ENCODE data around the gene HSPBAP1. TPM values are rescaled to one million over a fixed set of nuclear protein-coding genes. Genes with fewer than 3 reads are reported as not detected.

Gene HSPBAP1
- total RNA-seq, 4 donors from 2014 or later: 1.2 to 22.8 (median 10.3) TPM

- in situ Hi-C loops (cut with MboI; ENCODE audit: low pct_ligation_motif_present in 1 of 4, low pct_unique_long_range_greater_than_20kb in 1 of 4, low sequenced_read_pairs in 3 of 4) (no loop called here), intact Hi-C loops (cut with DNase I; ENCODE audit: low total_unique reads) (no loop called here)
- Histone ChIP-seq H3K27ac (no peak overlapping the region), H3K27me3 (no peaks in the 10 kb centered on the region), H3K4me3 (no peak overlapping the region), H3K4me1 (no peaks in the 10 kb centered on the region), H3K9me3 (no peaks in the 10 kb centered on the region), H3K36me3 (no peaks in the 10 kb centered on the region)
- no peak for TF ChIP-seq POLR2A (IDR thresholded peaks at IDR 0.05)
- no peak for TF ChIP-seq POLR2AphosphoS5 (IDR thresholded peaks at IDR 0.05)
- TF ChIP-seq EP300 (IDR thresholded peaks at IDR 0.05; ENCODE audit: low read depth): no peak
- TF ChIP-seq CTCF (IDR thresholded peaks at IDR 0.05): no peak
- no peak for DNase-seq
- 79 to 81% methylated on average over 2 to 3 of the region's 3 CpGs for WGBS, 2 donors (ENCODE audit: low coverage in 1 of 2)
These were observed 66.3 kb downstream of the HSPBAP1 start for GRCh38 chr3:122727294-122727693.

GRCh38 chr3:122725106-122725505 lies 68.5 kb downstream of the HSPBAP1 start:
- Histone ChIP-seq H3K27ac (no peak overlapping the region), H3K36me3 (no peaks in the 10 kb centered on the region), H3K4me3 (no peak overlapping the region), H3K27me3 (no peaks in the 10 kb centered on the region), H3K9me3 (no peaks in the 10 kb centered on the region), H3K4me1 (no peaks in the 10 kb centered on the region)
- in situ Hi-C loops (cut with MboI; ENCODE audit: low pct_ligation_motif_present in 1 of 4, low pct_unique_long_range_greater_than_20kb in 1 of 4, low sequenced_read_pairs in 3 of 4) (no loop called here), intact Hi-C loops (cut with DNase I; ENCODE audit: low total_unique reads) (no loop called here)
- WGBS, 2 donors (ENCODE audit: low coverage in 1 of 2): 95% methylated on average over 20 of the region's 20 CpGs; no CpG with 5 or more reads in 1 of the 2 donors
- TF ChIP-seq CTCF (IDR thresholded peaks at IDR 0.05) (no peak), POLR2A (IDR thresholded peaks at IDR 0.05) (no peak), EP300 (IDR thresholded peaks at IDR 0.05; ENCODE audit: low read depth) (no peak), POLR2AphosphoS5 (IDR thresholded peaks at IDR 0.05) (no peak)
- DNase-seq: no peak

GRCh38 chr3:122719273-122719921 lies 74.2 kb downstream of the HSPBAP1 start:
- Histone ChIP-seq H3K4me1 (no peaks in the 10 kb centered on the region), H3K36me3 (peaks cover 0 to 44% (median 21%) of the 10 kb centered on the region in 4 donors), H3K27me3 (no peaks in the 10 kb centered on the region), H3K4me3 (no peak overlapping the region), H3K27ac (no peak overlapping the region), H3K9me3 (no peaks in the 10 kb centered on the region)
- in situ Hi-C loops (cut with MboI; ENCODE audit: low pct_ligation_motif_present in 1 of 4, low pct_unique_long_range_greater_than_20kb in 1 of 4, low sequenced_read_pairs in 3 of 4): no loop called here
- TF ChIP-seq EP300 (IDR thresholded peaks at IDR 0.05; ENCODE audit: low read depth) (no peak), POLR2A (IDR thresholded peaks at IDR 0.05) (no peak), CTCF (IDR thresholded peaks at IDR 0.05) (no peak), POLR2AphosphoS5 (IDR thresholded peaks at IDR 0.05) (no peak)
- no peak for DNase-seq
- intact Hi-C loops (cut with DNase I; ENCODE audit: low total_unique reads): no loop called here
- WGBS, 2 donors (ENCODE audit: low coverage in 1 of 2): 93 to 94% methylated on average over 2 to 3 of the region's 3 CpGs

- peaks cover 0 to 65% (median 32%) of the 10 kb centered on the region in 4 donors for H3K36me3 ChIP-seq
- no peak for TF ChIP-seq EP300 (IDR thresholded peaks at IDR 0.05; ENCODE audit: low read depth)
- TF ChIP-seq POLR2AphosphoS5 (IDR thresholded peaks at IDR 0.05): no peak
- TF ChIP-seq CTCF (IDR thresholded peaks at IDR 0.05): no peak
- no peak for TF ChIP-seq POLR2A (IDR thresholded peaks at IDR 0.05)
- 88 to 92% methylated on average over 4 of the region's 4 CpGs for WGBS, 2 donors (ENCODE audit: low coverage in 1 of 2)
- no peaks in the 10 kb centered on the region for H3K9me3 ChIP-seq
- in situ Hi-C loops (cut with MboI; ENCODE audit: low pct_ligation_motif_present in 1 of 4, low pct_unique_long_range_greater_than_20kb in 1 of 4, low sequenced_read_pairs in 3 of 4) (no loop called here), intact Hi-C loops (cut with DNase I; ENCODE audit: low total_unique reads) (no loop called here)
- DNase-seq: no peak
- no peak overlapping the region for H3K27ac ChIP-seq
- no peak overlapping the region for H3K4me3 ChIP-seq
- no peaks in the 10 kb centered on the region for H3K4me1 ChIP-seq
- no peaks in the 10 kb centered on the region for H3K27me3 ChIP-seq
These were observed 77.0 kb downstream of the HSPBAP1 start for GRCh38 chr3:122716667-122717066.
